RPMI7951 (cell line): ENCODE data around the gene GLB1L2. TPM values are rescaled to one million over a fixed set of nuclear protein-coding genes. Genes with fewer than 3 reads are reported as not detected.

Experiments
- total RNA-seq: library from RNA; depleted of rRNA; stranded (reverse); fragments of >200 nt; shearing (Covaris generic); gene quantifications from 2 replicates; pipeline ENCODE4 v1.2.3, GENCODE V29; 2014; rRNA removed

GLB1L2 gene
- total RNA-seq, 1 experiment from 2014 or later: 0.24 TPM

Other genes starting within 250 kb of the GLB1L2 start
- 50.0 and 55.5 TPM in 2 replicates for gene NCAPD3, start 108.0 kb upstream of the GLB1L2 start, total RNA-seq
- 31.8 and 37.5 TPM in 2 replicates for gene VPS26B, start 107.3 kb upstream of the GLB1L2 start, total RNA-seq
- gene THYN1, start 78.6 kb upstream of the GLB1L2 start, total RNA-seq: 107 and 125 TPM in 2 replicates
- gene ACAD8, start 78.4 kb upstream of the GLB1L2 start, total RNA-seq: 20.3 and 21.6 TPM in 2 replicates
- not detected in 2 replicates for gene GLB1L3, start 55.6 kb upstream of the GLB1L2 start, total RNA-seq
- gene B3GAT1, start 80.3 kb downstream of the GLB1L2 start, total RNA-seq: not detected in 2 replicates